Measurements from ENCODE around the gene PFDN1.

PFDN1 gene

DNA sequence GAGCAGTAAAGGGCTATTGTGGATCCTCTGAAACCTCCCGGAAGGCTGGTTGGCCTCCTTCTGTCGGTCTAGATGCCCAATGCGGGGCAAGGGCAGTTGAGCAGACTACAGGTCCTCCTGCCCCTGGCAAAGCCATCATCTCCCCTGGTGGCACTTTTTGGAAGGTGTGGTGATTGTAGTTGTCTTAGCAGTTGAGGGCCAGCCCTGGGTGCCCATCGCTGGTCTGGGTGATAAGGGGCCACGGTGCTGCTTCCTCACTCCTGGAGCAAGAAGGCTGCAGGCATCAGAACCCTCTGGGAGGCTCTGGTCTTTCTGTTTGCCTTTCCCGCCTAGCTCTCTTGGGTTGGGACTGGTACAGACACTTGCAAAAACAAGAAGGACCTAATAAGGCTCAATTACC lies 64.1 kb downstream of the PFDN1 start:
- DNase-seq (ENCODE audit: low spot score): no peak
- TF ChIP-seq, protein P1, sequence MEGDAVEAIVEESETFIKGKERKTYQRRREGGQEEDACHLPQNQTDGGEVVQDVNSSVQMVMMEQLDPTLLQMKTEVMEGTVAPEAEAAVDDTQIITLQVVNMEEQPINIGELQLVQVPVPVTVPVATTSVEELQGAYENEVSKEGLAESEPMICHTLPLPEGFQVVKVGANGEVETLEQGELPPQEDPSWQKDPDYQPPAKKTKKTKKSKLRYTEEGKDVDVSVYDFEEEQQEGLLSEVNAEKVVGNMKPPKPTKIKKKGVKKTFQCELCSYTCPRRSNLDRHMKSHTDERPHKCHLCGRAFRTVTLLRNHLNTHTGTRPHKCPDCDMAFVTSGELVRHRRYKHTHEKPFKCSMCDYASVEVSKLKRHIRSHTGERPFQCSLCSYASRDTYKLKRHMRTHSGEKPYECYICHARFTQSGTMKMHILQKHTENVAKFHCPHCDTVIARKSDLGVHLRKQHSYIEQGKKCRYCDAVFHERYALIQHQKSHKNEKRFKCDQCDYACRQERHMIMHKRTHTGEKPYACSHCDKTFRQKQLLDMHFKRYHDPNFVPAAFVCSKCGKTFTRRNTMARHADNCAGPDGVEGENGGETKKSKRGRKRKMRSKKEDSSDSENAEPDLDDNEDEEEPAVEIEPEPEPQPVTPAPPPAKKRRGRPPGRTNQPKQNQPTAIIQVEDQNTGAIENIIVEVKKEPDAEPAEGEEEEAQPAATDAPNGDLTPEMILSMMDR (IDR thresholded peaks at IDR 0.05; ENCODE audit: extremely low read depth, missing control alignments): no peak

- TF ChIP-seq, protein P1 (IDR thresholded peaks at IDR 0.05; ENCODE audit: extremely low read depth, missing control alignments): no peak
- no peak for DNase-seq (ENCODE audit: low spot score)
Measured at GRCh38 chr5:140236891-140237598, 65.9 kb downstream of the PFDN1 start.

- DNase-seq (ENCODE audit: low spot score): no peak
- TF ChIP-seq, protein P1 (IDR thresholded peaks at IDR 0.05; ENCODE audit: extremely low read depth, missing control alignments): no peak
Measured at GRCh38 chr5:140235791-140236551, 66.9 kb downstream of the PFDN1 start.

- no peak for DNase-seq (ENCODE audit: low spot score)
- TF ChIP-seq, protein P1 (IDR thresholded peaks at IDR 0.05; ENCODE audit: extremely low read depth, missing control alignments): no peak
Measured at GRCh38 chr5:140234377-140234989, 68.4 kb downstream of the PFDN1 start.

- TF ChIP-seq, protein P1 (IDR thresholded peaks at IDR 0.05; ENCODE audit: extremely low read depth, missing control alignments): no peak
- no peak for DNase-seq (ENCODE audit: low spot score)
Measured at GRCh38 chr5:140232731-140233130, 70.2 kb downstream of the PFDN1 start.

DNA sequence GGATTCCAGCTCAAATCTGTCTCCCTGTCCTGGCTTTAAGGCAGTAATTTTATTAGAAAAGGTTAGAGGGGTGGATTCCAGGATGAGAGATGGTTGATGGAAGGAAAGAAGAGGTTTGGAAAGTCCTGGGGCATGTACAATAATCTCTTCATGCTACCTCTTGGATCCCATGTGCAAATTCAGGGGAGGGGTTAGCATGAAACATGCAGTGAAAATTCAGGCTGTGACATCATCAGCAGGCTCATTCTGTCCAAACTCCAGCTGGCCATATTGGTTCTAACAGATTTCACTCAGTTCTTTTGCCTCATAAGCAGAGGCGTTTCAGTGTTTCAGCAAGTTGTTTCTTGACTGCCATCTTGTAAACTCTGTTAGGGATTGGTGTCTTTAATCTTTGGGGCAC lies 72.5 kb downstream of the PFDN1 start:
- TF ChIP-seq, protein P1 (IDR thresholded peaks at IDR 0.05; ENCODE audit: extremely low read depth, missing control alignments): no peak
- no peak for DNase-seq (ENCODE audit: low spot score)

- TF ChIP-seq, protein P1 (IDR thresholded peaks at IDR 0.05; ENCODE audit: extremely low read depth, missing control alignments): no peak
- DNase-seq (ENCODE audit: low spot score): no peak
Measured at GRCh38 chr5:140228364-140228837, 74.5 kb downstream of the PFDN1 start.

Data from GM20000 (cell line).